HG03159 (cell line): Measurements from ENCODE around the gene ATG5.

Experiments
- ATAC-seq: cut with Tn5 transposase; IDR thresholded peaks from one replicate; pipeline ENCODE4 v1.9.1; 2021; ENCODE audit warnings: mild to moderate bottlenecking, moderate library complexity; ENCODE audit not compliant: unreplicated experiment

ATG5 gene

GRCh38 chr6:106134906-106135634 is 190.5 kb downstream of the ATG5 start:
- no peak for ATAC-seq
